ENCODE data around the gene MIPOL1. TPM values are rescaled to one million over a fixed set of nuclear protein-coding genes. Genes with fewer than 3 reads are reported as not detected.

Gene MIPOL1
- total and polyA plus RNA-seq, 9 of the 15 experiments (the other 6 are each of a cell fraction or from before 2014, with no cell fraction given) = 6.7 to 21.9 (median 12.4) TPM

DNA sequence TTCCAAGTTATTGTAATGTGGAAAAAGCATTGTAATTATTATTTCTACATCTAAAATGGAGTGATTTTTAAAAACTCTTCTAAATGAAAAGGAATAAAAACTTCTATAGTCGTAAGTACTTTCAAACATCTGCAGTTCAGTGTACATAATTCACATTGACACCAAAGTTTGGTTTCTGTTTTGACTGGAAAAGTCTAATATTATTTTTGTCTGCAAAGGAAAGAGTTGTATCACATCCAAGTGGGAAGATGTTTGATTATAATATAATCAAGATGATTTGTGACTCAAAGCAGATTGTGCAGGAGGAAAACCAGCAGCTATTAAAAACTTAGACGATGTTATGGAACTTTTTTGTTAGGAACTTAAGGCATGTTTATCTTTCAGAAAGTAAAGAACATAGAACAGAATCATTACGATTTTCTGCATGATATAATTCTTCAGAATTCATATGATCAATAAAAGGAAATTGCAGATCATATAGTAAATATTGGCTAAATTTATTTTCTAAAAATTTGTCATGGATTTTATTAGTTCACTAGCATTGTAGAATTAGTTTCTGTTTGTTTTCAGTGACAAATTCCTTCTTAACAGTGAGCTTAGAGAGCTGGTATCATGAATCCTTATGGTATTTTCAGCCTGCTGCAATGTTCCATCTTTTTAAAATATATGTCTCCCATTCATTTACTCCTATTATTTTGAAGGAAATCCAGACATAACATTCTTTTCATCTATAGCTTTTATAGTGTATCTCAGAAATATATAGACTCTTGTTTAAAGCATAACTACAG is 145.8 kb downstream of the MIPOL1 start (continued):
- no peak for TF ChIP-seq IRF2 (CRISPR knock-in tag; IDR thresholded peaks at IDR 0.05)
- TF ChIP-seq, protein P1, sequence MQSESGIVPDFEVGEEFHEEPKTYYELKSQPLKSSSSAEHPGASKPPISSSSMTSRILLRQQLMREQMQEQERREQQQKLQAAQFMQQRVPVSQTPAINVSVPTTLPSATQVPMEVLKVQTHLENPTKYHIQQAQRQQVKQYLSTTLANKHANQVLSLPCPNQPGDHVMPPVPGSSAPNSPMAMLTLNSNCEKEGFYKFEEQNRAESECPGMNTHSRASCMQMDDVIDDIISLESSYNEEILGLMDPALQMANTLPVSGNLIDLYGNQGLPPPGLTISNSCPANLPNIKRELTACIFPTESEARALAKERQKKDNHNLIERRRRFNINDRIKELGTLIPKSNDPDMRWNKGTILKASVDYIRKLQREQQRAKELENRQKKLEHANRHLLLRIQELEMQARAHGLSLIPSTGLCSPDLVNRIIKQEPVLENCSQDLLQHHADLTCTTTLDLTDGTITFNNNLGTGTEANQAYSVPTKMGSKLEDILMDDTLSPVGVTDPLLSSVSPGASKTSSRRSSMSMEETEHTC (IDR thresholded peaks at IDR 0.05) = no peak
- TF ChIP-seq THAP7 (CRISPR knock-in tag; IDR thresholded peaks at IDR 0.05) = no peak

DNA sequence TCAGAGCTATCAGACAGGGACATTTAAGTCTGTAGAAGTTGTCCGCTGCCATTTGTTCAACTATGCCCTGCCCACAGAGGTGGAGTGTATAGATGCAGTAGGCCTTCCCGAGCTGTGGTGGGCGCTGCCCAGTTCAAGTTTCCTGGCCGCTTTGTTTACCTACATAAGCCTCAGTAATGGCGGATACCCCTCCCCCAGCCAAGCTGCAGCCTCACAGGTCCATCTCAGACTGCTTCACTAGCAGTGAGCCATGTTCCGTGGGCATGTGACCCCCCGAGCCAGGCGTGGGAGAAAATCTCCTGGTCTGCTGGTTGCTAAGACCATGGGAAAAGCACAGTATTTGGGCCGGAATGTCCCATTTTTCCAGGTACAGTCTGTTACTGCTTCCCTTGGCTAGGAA is 165.9 kb downstream of the MIPOL1 start:
- CTCF ChIA-PET (ENCODE audit: low intra/inter-chr PET ratio) = no interaction called here
- POLR2A ChIA-PET = no interaction called here
- Histone ChIP-seq H2AFZ (ENCODE audit: low read depth, low read length) (no peak overlapping the region), H3K4me1 (replicated peaks in 1 of 2; ENCODE audit: control insufficient read depth in 2 of 2, insufficient read depth in 2 of 2, low read length in 2 of 2) (no peaks in the 10 kb centered on the region), H3K79me2 (ENCODE audit: control insufficient read depth, insufficient read depth, low read length) (no peaks in the 10 kb centered on the region), H3K9me3 (replicated peaks; ENCODE audit: control insufficient read depth, insufficient read depth, low read depth, low read length) (no peaks in the 10 kb centered on the region), H3K27ac (ENCODE audit: extremely low read depth, low read depth, low read length) (no peak overlapping the region), H3K27me3 (ENCODE audit: control insufficient read depth in 2 of 2, insufficient read depth in 2 of 2, low read length in 2 of 2) (no peaks in the 10 kb centered on the region), H3K9me1 (ENCODE audit: control insufficient read depth, insufficient read depth, low read length) (no peaks in the 10 kb centered on the region), H3K9ac (ENCODE audit: insufficient read depth in 1 of 2, low read depth in 2 of 2, low read length in 2 of 2) (no peak overlapping the region), H3K4me2 (ENCODE audit: insufficient read depth, low read length) (no peak overlapping the region), H4K20me1 (replicated peaks; ENCODE audit: control insufficient read depth, insufficient read depth, low read length) (no peaks in the 10 kb centered on the region), H3K4me3 (no peak overlapping the region), H3K36me3 (ENCODE audit: control insufficient read depth, insufficient read depth, low read length) (no peaks in the 10 kb centered on the region)
- TF ChIP-seq RBM39 (optimal IDR thresholded peaks at IDR 0.05; ENCODE audit: low read depth, low read length) (no peak), BRCA1 (IDR thresholded peaks at IDR 0.05) (no peak), BRCA1 (CRISPR knock-in tag; IDR thresholded peaks at IDR 0.05) (no peak), ZBTB33 (CRISPR knock-in tag; IDR thresholded peaks at IDR 0.05) (no peak)
- intact Hi-C loops (cut with micrococcal nuclease) (no loop called here), in situ Hi-C loops (cut with MboI) (no loop called here)
- BruUV-seq (replicated peaks) = no TSS peak
- ATAC-seq (no peak), DNase-seq (ENCODE audit: extremely low read depth in 1 of 4, low spot score in 3 of 4) (no peak), FAIRE-seq (no peak)
- WGBS (ENCODE audit: insufficient coverage, low coverage, missing lambda C conversion rate) = 75% methylated on average over 6 of the region's 9 CpGs

Data from K562 (cell line).